ENCODE data around the gene MOB2. TPM values are rescaled to one million over a fixed set of nuclear protein-coding genes. Genes with fewer than 3 reads are reported as not detected.

MOB2 gene
- total RNA-seq, 1 experiment from 2014 or later: 22.7 TPM

- Histone ChIP-seq H2AK5ac (ENCODE audit: insufficient read length, low read length) (no peak overlapping the region), H3K56ac (ENCODE audit: insufficient read length, low read depth, low read length) (no peak overlapping the region), H4K91ac (ENCODE audit: insufficient read length, low read depth, low read length) (no peak overlapping the region), H2BK5ac (ENCODE audit: insufficient read length, low read length) (no peak overlapping the region), H3K79me2 (ENCODE audit: insufficient read depth, low read length) (no peaks in the 10 kb centered on the region), H3K27ac (ENCODE audit: insufficient read length, low read depth, low read length) (no peak overlapping the region), H4K8ac (replicated peaks; ENCODE audit: insufficient read length, low read depth, low read length) (no peak overlapping the region), H3K4me2 (ENCODE audit: insufficient read depth, insufficient read length, low read length) (no peak overlapping the region), H3K23ac (ENCODE audit: insufficient read length, low read depth, low read length) (no peak overlapping the region), H3K27me3 (ENCODE audit: insufficient read depth, low read length) (0 out of 2 replicates have a peak, but pooled peaks cover 1% of the 10 kb centered on the region), H2BK12ac (ENCODE audit: insufficient read length, low read depth, low read length) (no peak overlapping the region), H4K20me1 (ENCODE audit: control insufficient read depth, insufficient read depth, insufficient read length) (no peaks in the 10 kb centered on the region), H3K9me3 (ENCODE audit: control insufficient read depth, low read depth, low read length) (no peaks in the 10 kb centered on the region), H2BK20ac (ENCODE audit: low read depth, low read length, poor library complexity, severe bottlenecking) (no peak overlapping the region), H2AFZ (ENCODE audit: low read length) (no peak overlapping the region), H3T11ph (ENCODE audit: low read length) (no peak overlapping the region), H3K9ac (ENCODE audit: extremely low read depth, insufficient read length, low read length) (no peak overlapping the region), H3K23me2 (ENCODE audit: insufficient read length, low read depth, low read length, poor library complexity, severe bottlenecking) (no peaks in the 10 kb centered on the region), H2BK15ac (ENCODE audit: low read depth, low read length) (no peak overlapping the region), H3K4ac (ENCODE audit: low read depth, low read length) (no peak overlapping the region), H3K14ac (ENCODE audit: insufficient read depth, low read length) (no peak overlapping the region), H3K18ac (ENCODE audit: insufficient read length, low read depth, low read length) (no peak overlapping the region), H3K79me1 (ENCODE audit: insufficient read depth, low read depth, low read length, poor library complexity, severe bottlenecking) (peaks cover 2% of the 10 kb centered on the region), H2BK120ac (ENCODE audit: low read depth, low read length, poor library complexity, severe bottlenecking) (no peak overlapping the region), H3K4me1 (ENCODE audit: insufficient read depth, low read length) (no peaks in the 10 kb centered on the region), H4K5ac (ENCODE audit: insufficient read length, low read depth, low read length) (no peak overlapping the region)
- H3K4me3 Mint-ChIP-seq: no peak overlapping the region
- H3K36me3 Mint-ChIP-seq (ENCODE audit: insufficient read depth in 1 of 3, low read depth in 3 of 3): no peaks in the 10 kb centered on the region
- H3K4me1 Mint-ChIP-seq: peaks cover 3 to 15% of the 10 kb centered on the region in 2 experiments; a peak in 3 of 4 replicates
- no CpG with 5 or more reads among the region's 19 CpGs for WGBS (ENCODE audit: extremely low coverage, insufficient read length, low lambda C conversion rate)
- DNase-seq: no peak
- no peaks in the 10 kb centered on the region for H3K27me3 Mint-ChIP-seq (ENCODE audit: low read depth)
- H3K27ac Mint-ChIP-seq: peak overlapping the region in 1 of 3 experiments; percentile 19; a peak in 2 of 7 replicates
- no peaks in the 10 kb centered on the region for H3K9me3 Mint-ChIP-seq
- no peak for TF ChIP-seq CTCF (conservative IDR thresholded peaks at IDR 0.05)
Measured at GRCh38 chr11:1520663-1521267, 34.2 kb upstream of the MOB2 start.
